PC-9 (cell line): ENCODE results near the gene MUC16. TPM values are rescaled to one million over a fixed set of nuclear protein-coding genes. Genes with fewer than 3 reads are reported as not detected.

ENCODE experiments used
- Bru-seq: library from RNA; stranded (reverse); fragments of 400-500 nt; gene quantifications from one replicate; lab custom pipeline; 2021; lab: Mats Ljungman, UMichigan
- BruChase-seq, 2 experiments: library from RNA; stranded (reverse); fragments of 400-500 nt; gene quantifications; one replicate each; lab custom pipeline; 2021; lab: Mats Ljungman, UMichigan
- BruUV-seq: library from RNA; stranded (reverse); fragments of 400-500 nt; replicated peaks from 2 replicates; lab custom pipeline; 2021; lab: Mats Ljungman, UMichigan
- CTCF ChIA-PET: fragments of 300-600 bp; sonication (Branson Sonifier 250); formaldehyde crosslinking; loops from one replicate; lab custom pipeline; 2022; ENCODE audit warnings: antibody characterized with exemption; lab: Charles Lee
- POLR2A ChIA-PET: fragments of 300-600 bp; sonication (Branson Sonifier 250); formaldehyde crosslinking; loops from one replicate; lab custom pipeline; 2022; ENCODE audit warnings: antibody characterized with exemption; ENCODE audit not compliant: unreplicated experiment; lab: Charles Lee
- DNase-seq, 2 experiments: peaks; one replicate each; pipeline versions ENCODE4 v3.0.0 to v3.0.0-alpha.2; 2015 to 2022; ENCODE audit warnings: mixed read lengths in 1 of 2
- H2AFZ ChIP-seq: fragments of 200-600 bp; sonication (generic); 2 replicates; pipeline ENCODE4 v1.8.1; 2017; ENCODE audit warnings: antibody characterized with exemption
- H3F3A ChIP-seq: fragments of 200-600 bp; sonication (generic); 2 replicates; pipeline ENCODE4 v1.8.1; 2017; ENCODE audit warnings: antibody characterized with exemption, mild to moderate bottlenecking, low read depth; ENCODE audit not compliant: insufficient read depth
- H3K27ac ChIP-seq: fragments of 200-600 bp; sonication (generic); 2 replicates; pipeline ENCODE4 v1.6.1; 2016; ENCODE audit warnings: mixed run types
- H3K27me3 ChIP-seq: fragments of 200-600 bp; sonication (generic); 2 replicates; pipeline ENCODE4 v1.6.1; 2016; ENCODE audit warnings: low read depth, mixed run types; ENCODE audit not compliant: insufficient read depth
- H3K36me3 ChIP-seq: fragments of 200-600 bp; sonication (generic); 2 replicates; pipeline ENCODE4 v1.6.1; 2016; ENCODE audit warnings: low read depth, mixed run types
- H3K4me1 ChIP-seq: fragments of 200-600 bp; sonication (generic); replicated peaks from 2 replicates; pipeline ENCODE4 v1.6.1; 2016; ENCODE audit warnings: mixed run types; ENCODE audit not compliant: insufficient read depth
- H3K4me2 ChIP-seq: fragments of 200-600 bp; sonication (generic); 2 replicates; pipeline ENCODE4 v1.6.1; 2017; ENCODE audit warnings: mixed run types
- H3K4me3 ChIP-seq: fragments of 200-600 bp; sonication (generic); 2 replicates; pipeline ENCODE4 v1.6.1; 2016; ENCODE audit warnings: mixed run types
- H3K79me2 ChIP-seq: fragments of 200-600 bp; sonication (generic); 2 replicates; pipeline ENCODE4 v1.6.1; 2017; ENCODE audit warnings: low read depth, mixed run types
- H3K9me2 ChIP-seq: fragments of 200-600 bp; sonication (generic); 2 replicates; pipeline ENCODE4 v1.8.1; 2017; ENCODE audit warnings: mild to moderate bottlenecking; ENCODE audit not compliant: insufficient read depth
- H3K9me3 ChIP-seq: fragments of 200-600 bp; sonication (generic); 2 replicates; pipeline ENCODE4 v1.8.1; 2016; ENCODE audit warnings: low read depth; ENCODE audit not compliant: insufficient read depth
- H4K20me1 ChIP-seq: fragments of 200-600 bp; sonication (generic); 2 replicates; pipeline ENCODE4 v1.8.1; 2017; ENCODE audit not compliant: insufficient read depth
- EZH2 ChIP-seq: fragments of 200-600 bp; sonication (generic); IDR thresholded peaks from 2 replicates; pipeline ENCODE4 v1.8.0; 2017; ENCODE audit warnings: antibody characterized with exemption, low read depth
- intact Hi-C: fragments of 100-400 bp; cut with micrococcal nuclease; formaldehyde crosslinking; loops from one replicate; pipeline ENCODE4 v1.10.0; 2022; ENCODE audit not compliant: unreplicated experiment
- long read RNA-seq: library from polyadenylated mRNA; stranded (forward); transcript quantifications from one replicate; pipeline ENCODE4 v2.0.0, GENCODE V29; 2022
- total RNA-seq: library from RNA; stranded (reverse); gene quantifications from 2 replicates; pipeline ENCODE4 v1.2.3, GENCODE V29; 2021
- TF ChIP-seq, protein P1 (sequence below): fragments of 200-600 bp; sonication (generic); conservative IDR thresholded peaks from 2 replicates; pipeline ENCODE4 v1.6.1; 2017; ENCODE audit warnings: mixed run types, antibody characterized with exemption, mild to moderate bottlenecking, moderate library complexity

Gene MUC16
- total RNA-seq (75.0 and 85.0 TPM in 2 replicates), Bru-seq, nascent RNA (percentile 70 among the genes with signal in this experiment), BruChase-seq, experiment 1, labeled RNA remaining after a 2-hour chase (percentile 94 among the genes with signal in this experiment), BruChase-seq, experiment 2, labeled RNA remaining after a 6-hour chase (percentile 95 among the genes with signal in this experiment)
- long read RNA-seq, partial matches to known transcripts = 8 of 12 reads
- long read RNA-seq, other reads (novel, unspliced or antisense) = 4 of 12 reads

DNA sequence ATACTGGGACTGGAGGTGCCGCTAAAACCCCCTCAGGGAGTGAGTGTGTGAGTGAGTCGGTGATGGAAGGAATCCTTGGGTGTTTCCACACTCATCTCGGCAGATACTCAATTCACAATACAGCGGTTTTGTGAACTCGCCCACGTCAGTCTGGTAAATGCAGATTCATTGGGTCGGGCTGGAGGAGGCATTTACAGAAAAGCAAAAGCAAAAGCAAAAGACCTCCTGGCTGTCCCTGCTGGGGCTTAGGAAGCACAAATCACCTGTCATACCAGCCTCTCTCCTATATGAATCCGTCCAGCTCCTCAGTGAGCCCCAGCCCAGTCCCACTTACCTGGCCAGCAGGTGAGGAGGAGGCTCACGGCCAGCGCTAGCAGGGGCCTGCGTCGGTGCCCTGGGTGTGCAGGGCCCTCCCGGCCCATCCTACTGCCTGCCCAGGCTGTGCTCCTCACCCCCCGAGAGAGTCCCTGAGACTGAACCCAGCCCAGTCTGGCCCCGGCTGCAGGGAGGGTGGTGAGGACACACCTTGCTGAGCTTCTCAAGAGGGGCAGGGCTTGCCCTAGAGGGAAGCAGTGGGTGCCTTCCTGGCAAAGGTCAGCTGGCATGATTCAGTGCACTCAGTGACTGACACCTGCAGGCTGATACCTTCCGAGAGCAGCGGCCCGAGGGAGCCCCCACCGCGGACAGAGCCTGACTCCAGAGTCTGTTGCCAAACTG, at the start of gene MUC16:
Gene MUC16 (minus strand): TSS at position 475 of the 717 bp plus-strand sequence.
- Histone ChIP-seq H3K36me3 (no peaks in the 10 kb centered on the region), H3K79me2 (peaks cover 17% of the 10 kb centered on the region), H2AFZ (peak within 1 kb of the TSS; percentile 76), H3K4me1 (peaks cover 33% of the 10 kb centered on the region), H3K27me3 (no peaks in the 10 kb centered on the region), H3K4me3 (peak within 1 kb of the TSS; percentile 80), H3F3A (peaks cover 13% of the 10 kb centered on the region; the same call in 1 of the 2 replicates), H3K9me2 (no peaks in the 10 kb centered on the region), H3K27ac (peak within 1 kb of the TSS; percentile 67), H3K9me3 (no peaks in the 10 kb centered on the region), H4K20me1 (no peaks in the 10 kb centered on the region), H3K4me2 (peak within 1 kb of the TSS; percentile 95)
- ChIA-PET POLR2A (interaction anchor here (0.5 to 2.2 kb wide), 10 partner anchors 8 to 178 kb away, joined by 3 to 17 read pairs (median 6); no protein-coding TSS in a partner anchor), CTCF (no interaction called here)
- DNase-seq = peak; percentile 88 to 89
- TSS peak; percentile 72 for BruUV-seq
- intact Hi-C loops = loop anchor here (1.0 to 10.0 kb wide), 5 partner anchors 8 to 175 kb away; partner anchors contain the start of genes MBD3L1 and ZNF558
- TF ChIP-seq, protein P1, sequence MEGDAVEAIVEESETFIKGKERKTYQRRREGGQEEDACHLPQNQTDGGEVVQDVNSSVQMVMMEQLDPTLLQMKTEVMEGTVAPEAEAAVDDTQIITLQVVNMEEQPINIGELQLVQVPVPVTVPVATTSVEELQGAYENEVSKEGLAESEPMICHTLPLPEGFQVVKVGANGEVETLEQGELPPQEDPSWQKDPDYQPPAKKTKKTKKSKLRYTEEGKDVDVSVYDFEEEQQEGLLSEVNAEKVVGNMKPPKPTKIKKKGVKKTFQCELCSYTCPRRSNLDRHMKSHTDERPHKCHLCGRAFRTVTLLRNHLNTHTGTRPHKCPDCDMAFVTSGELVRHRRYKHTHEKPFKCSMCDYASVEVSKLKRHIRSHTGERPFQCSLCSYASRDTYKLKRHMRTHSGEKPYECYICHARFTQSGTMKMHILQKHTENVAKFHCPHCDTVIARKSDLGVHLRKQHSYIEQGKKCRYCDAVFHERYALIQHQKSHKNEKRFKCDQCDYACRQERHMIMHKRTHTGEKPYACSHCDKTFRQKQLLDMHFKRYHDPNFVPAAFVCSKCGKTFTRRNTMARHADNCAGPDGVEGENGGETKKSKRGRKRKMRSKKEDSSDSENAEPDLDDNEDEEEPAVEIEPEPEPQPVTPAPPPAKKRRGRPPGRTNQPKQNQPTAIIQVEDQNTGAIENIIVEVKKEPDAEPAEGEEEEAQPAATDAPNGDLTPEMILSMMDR = peak; percentile 3; the same call in 1 of the 2 replicates
- no peak for TF ChIP-seq EZH2

DNA sequence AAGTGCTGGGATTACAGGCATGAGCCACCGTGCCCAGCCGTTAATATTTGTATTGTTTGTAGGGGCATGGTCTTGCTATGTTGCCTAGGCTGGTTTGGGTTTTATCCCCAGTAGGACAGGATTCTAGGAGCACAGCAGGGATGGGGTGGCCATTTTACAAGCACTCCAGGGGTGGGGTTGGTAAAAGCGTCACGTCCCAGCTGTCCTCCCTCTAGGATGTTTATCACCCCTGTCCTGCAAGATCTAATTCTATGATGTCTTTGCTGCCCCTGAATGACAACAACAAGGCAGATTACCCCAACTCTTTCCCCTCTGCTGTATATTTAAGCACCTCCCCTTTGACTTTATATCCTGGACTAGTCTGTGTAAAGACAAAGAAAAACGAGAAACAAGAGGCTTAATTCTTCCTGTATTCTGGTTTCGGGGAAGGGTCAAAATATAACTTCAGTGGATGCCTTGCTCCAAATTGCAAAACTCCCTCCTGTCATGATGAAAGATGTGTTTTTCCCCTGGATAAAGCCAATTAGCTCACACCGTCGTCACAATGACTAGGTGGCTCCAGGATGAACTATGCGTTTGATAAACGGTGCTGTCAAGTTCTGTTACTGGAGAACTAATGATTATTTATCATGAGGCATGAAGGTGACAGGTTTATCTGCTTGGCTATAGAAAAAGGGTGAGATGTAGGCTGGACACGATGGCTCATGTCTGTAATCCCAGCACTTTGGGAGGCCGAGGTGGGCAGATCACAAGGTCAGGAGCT, 48.9 kb upstream of the MUC16 start:
- no TSS peak for BruUV-seq
- CTCF ChIA-PET = no interaction called here
- POLR2A ChIA-PET = no interaction called here
- H3F3A ChIP-seq = peaks cover 42% of the 10 kb centered on the region
- DNase-seq = peak in 1 of 2 experiments; percentile 83
- no peaks in the 10 kb centered on the region for H3K9me2 ChIP-seq
- no peaks in the 10 kb centered on the region for H3K36me3 ChIP-seq
- H3K4me3 ChIP-seq = no peak overlapping the region
- no peaks in the 10 kb centered on the region for H3K9me3 ChIP-seq
- TF ChIP-seq, protein P1 = no peak
- TF ChIP-seq EZH2 = no peak
- no peaks in the 10 kb centered on the region for H3K27me3 ChIP-seq
- H2AFZ ChIP-seq = no peak overlapping the region
- no peaks in the 10 kb centered on the region for H4K20me1 ChIP-seq
- intact Hi-C loops = no loop called here
- H3K27ac ChIP-seq = peak overlapping the region; percentile 63
- no peaks in the 10 kb centered on the region for H3K79me2 ChIP-seq
- peaks cover 44% of the 10 kb centered on the region for H3K4me1 ChIP-seq
- peak overlapping the region; percentile 22 for H3K4me2 ChIP-seq
